NCI-H524 treated with DMSO at 0.1 percent for 48 hours (cell line): Measurements from ENCODE around the gene COX17.
A peak's percentile ranks its signal among the peaks of the same experiment; 100 is the strongest.
"Not testable (repeated sequence)": the region's sequence is repeated elsewhere in the genome, so short reads cannot be mapped to it uniquely, and the experiment has no call there.

Experiments used
- DNase-seq: peaks from one replicate; lab custom pipeline; 2025; lab: John Stamatoyannopoulos, UW

Gene COX17, protein sequence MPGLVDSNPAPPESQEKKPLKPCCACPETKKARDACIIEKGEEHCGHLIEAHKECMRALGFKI

DNA sequence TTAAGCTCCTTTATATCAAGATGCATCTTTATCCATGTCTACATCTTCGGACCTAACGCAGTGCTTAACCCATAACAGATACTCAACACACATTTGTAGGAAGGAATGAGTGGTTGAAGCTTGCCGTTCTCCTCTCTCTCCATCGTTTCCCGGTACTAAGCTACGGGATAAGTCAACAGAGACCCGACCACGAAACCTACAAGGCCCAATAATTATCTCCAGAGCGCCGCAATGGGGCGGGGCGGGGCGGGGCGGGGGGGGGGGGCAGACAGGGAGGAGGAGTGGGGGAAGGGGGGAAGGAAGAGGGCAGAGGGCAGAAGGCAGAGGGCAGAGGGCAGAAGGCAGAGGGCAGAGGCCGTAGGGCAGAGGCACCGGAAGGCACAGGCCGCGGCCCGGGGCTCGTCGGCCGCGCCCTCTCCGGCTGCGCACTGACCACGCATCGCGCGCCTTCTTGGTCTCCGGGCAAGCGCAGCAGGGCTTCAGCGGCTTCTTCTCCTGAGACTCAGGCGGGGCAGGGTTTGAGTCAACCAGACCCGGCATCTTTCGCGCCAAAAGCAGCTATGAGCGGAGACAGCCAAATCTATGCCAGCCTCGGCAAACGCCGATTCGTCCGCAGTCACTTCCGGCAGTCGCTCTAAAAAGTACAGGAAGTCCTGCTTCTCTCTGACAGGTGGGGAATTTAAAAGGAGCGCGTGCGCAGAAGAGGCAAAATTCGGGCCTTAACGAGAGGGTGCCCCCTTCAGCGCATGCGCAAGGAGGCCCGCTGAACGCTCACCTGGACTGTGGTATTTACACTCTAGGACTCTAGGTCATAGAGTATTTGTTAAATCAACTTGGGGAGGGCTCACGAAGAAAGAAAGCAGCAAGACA lies at the start of gene COX17:
TSS of gene COX17 (minus strand) at position 636 of the 870 bp plus-strand sequence. CDS start at position 540, 96 bp downstream.
- peak; percentile 96 for DNase-seq

DNA sequence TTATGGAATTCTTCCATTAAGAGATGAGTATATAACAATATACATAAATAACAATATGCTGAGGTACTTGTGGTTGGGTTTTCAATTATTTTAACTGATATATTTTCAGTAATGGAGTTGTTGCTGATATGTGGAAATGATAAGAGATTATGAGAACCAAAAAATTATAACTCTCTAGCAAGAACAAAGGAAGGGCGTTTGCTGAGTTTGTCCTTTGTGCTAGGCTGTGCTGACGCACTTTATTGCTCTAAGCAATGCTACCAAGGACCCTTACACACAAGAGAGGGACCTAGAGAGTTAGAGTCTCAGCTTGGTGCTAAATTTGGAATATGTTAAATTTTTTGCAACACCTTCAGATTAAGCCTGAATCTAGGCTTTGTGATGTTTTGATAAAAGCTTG lies 49.7 kb upstream of the COX17 start:
- no peak for DNase-seq

DNA sequence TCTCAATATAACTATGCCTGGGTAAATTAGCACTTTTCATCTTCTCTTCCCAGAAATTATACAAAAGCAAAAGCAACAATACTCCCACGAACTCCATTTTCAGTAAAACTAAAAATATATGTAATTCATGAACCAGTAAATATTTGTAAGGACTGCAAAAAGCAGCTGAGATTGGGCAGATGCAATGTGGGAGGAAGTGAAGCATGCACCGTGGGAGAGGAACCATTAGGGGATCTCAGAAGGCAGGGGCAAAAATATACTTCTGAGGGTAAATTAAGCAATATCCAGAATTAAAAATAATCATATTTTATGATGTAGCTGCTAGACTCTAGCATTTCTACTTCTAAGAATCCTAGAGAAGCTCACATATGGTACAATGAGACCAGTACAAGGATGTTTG lies 45.8 kb upstream of the COX17 start:
- no peak for DNase-seq

DNA sequence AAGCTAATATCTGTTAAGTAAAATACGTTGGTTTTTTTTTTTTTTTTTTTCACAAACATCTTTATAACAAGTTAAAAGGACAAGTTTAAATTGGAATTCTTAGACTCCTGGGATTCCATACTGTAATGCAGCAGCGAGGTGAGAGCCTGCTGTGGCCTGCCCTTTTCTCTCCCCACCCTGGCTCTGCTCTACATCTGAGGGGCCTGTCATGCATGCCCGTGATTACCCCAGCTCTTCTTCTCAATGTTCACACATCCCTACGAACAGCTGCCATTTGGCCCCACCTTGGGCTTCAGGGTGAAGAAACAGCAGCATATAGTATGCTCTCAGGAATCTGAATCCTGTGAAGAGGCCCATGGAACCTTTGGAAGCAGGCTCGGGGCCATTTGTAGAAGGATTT lies 40.3 kb upstream of the COX17 start:
- DNase-seq = no peak

DNA sequence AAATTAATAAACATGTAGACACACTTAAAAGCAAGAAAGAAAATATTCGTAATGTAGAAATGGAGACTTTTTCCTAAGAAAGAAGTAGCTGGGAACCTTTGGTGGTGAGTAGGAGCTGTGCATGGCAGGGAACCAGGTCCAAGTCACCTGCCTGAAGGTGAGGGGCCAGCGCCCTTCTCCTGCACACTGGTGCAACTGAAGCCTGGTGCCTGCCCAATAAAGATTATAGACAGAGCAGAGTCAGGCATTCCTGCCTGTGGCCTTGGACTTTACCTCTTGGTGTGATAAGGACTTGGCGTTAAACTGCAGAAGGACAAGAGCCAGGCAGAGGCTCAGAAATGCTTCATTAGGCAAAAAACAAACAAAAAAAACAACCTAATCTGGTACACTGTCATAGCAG lies 39.8 kb upstream of the COX17 start:
- no peak for DNase-seq

DNA sequence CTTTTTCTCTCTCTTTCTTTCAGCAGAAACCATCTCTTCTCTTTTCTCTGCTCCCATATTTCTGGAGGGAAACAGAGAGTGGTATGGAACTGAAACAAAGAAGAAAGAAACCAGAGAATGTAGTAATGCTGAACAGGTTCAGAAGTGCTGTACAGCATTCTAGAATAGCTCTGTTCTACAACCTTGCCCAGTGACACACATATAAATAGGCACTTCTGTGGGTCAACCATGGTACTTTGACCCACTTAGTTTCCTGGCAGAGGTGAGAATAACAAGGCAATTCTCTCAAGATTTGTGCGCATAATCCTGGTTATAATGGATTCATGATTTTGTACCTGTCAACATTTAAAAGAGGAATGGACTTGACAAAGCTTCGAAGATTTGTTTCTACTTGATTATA lies 37.9 kb upstream of the COX17 start:
- no peak for DNase-seq

DNA sequence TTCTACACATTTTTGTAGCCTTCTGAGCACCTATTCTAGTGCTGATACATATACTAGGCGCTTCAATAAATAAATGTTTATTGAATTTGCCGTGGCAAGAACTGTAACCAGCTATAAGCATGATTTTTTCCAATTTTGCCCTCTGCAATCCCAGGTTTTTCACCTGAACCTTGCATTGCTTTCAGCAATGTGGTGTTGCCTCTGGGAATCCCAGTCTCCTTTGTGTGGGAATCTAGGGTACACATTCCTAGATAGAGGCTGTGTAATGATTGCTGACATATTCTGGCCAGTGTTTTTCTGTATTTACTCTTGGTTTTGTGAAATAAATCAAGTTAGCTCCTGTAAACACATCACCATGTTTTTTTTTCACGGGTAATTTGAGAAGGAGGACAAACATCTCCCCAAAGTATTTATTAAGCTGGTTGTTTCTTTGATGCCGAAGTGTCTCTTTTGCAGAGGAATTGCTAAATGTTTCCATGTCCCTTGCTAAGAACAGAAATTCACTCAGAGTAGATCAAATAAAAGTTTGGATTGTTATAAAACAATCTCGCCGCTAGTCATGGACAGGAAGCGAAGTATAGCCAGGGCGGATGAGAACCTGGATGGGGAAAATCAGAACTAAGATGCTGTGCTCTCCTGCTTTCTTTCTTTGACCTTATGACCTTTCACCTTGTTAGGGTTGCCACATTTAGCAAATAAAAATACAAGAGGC lies 26.8 kb upstream of the COX17 start:
- DNase-seq = no peak

DNA sequence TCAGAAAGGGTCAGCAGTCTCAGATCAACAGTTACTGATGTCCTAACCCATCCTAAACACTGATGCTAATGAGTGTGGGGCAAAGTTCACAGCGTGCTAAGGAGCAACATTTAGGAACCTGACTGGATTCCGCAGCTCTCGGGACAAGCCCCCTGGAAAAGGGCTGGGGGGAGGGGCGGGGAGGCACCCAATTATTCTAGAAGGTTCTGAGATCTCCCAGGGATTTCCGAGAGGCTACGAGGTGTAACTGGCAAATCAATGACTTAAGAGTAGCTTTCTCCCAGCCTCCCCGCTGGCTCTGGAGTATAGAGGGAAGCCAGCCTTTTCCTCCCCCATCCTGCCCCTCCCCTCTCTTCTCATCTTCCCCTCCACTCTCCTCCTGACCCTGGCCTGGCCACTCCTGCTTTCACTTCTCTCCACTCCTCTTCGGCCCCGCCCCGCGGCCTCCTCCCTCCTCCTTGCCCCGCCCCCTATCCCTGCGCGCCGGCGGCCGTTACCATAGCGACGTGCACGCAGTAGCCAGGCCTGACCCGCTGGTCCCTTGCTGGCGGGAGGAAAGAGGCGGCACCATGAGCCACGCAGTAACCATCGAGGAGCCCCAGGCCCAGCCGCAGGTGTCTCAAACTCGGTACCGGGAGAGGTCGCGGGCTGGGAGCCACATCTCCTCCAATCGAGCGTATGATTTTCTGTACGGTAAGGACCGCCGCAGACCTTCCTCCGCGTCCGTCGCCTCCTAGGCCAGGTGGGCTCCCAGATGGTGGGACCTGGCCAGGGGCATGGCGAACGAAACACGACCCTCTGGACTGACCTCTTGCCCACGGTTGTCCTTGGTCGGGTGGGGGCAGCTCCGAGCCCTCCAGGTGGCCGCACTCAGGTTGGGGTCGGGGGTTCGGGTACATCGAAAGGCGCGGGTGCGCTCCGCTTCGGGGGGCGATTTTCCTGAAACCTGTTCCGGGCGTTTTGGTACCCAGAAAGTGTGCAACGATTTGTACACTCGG lies 25.6 kb upstream of the COX17 start, which contains the start of gene CFAP91:
TSS of gene CFAP91 (plus strand) at position 493 of the 998 bp plus-strand sequence. CDS start at position 570, 77 bp downstream.
- peak; percentile 70 for DNase-seq

DNA sequence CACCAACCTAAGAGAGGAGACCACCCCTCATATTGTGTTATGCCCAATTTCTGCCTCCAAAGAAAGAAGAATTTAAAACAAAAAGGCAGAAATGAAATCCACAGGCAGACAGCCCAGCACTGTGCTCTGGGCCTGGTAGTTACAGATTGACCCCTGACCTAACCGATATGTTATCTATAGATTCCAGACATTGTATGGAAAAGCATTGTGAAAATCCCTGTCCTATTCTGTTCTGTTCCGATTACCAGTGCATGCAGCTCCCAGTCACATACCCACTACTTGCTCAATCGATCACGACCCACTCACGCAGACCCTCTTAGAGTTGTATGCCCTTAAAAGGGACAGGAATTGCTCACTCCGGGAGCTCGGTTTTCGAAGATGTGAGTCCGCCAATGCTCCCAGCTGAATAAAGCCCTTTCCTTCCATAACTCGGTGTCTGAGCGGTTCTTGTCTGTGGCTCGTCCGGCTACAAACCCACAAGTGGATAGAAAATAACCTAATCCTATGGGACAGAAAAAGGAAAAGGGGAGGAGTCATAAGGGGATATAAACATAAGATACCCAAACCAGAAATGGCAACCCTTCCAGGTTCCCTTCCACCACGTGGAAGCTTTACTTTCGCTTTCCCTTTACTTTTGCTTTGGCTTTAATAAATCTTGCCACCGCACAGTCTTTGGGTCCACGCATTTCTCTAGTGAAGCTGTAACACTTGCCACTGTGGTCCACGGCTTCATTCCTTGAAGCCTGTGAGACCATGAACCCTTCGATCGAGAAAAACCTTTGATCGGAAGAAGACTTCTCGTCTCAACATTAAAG lies 23.9 kb upstream of the COX17 start:
- no peak for DNase-seq

DNA sequence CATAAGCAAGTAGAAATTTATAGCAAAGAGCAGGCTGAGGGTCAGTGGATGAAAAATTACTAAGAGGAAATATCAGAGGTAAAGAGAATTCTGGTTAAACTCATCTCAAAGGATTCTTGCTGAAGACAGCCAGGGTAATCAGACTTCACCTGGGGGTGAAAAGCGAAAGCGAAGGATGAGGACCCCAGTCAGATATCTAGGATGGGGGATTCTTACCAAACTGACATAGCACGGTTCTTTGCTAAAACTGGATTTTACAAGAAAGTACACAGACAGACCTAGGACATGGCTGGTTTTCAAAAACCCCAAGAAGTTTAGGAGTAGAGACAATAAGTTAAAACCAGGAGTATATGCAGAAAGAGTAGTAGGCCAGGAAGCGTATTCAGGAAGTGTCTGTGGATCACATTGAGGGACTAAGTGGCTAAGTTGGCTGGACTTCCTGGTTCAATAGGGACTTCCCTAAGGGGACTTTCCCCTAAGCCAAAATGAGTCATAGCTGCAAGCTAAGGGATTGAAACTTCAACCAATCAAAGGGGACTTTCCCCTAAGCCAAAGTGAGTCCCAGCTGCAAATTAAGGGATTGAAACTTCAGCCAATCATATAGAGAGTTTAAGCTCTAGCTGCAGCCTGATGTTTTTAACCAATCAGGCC lies 23.2 kb upstream of the COX17 start:
- DNase-seq = no peak

DNA sequence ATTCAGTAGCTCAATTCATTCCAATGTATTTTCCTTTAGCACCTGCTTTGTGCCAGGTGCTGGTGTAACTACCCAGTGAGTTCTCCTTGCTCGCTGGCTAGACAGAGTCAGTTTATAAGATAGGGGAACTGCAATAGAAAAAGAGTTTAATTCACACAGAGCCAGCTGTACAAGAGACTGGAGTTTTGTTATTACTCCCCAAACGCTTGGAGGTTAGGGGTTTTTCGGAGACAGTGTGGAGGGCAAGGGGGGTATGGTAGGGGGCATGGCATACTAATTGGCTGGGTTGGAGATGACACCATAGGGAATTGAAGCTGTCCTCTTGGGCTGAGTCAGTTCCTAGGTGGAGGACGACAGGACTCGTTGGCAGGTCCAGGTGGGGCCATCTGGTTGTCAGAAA lies 20.2 kb upstream of the COX17 start:
- DNase-seq = no peak

DNA sequence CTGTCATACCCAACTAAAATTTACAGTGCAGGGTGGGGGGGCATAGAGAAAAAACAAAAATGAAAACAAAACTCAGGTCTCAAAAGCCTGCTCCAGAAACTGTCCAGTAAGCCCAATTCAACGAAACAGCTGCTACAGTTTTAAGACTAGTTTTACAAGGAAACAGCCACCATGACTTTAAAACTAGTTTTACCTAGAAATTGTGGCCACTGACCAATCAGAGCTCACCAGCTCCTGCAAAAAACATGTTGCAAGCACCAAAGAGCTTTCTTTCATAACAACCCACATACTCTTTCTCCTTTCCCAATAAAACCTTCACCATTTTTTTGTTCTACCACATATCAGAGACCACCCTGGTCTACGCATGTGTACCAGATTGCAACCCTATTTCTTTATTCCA lies 18.3 kb upstream of the COX17 start:
- DNase-seq = no peak

DNA sequence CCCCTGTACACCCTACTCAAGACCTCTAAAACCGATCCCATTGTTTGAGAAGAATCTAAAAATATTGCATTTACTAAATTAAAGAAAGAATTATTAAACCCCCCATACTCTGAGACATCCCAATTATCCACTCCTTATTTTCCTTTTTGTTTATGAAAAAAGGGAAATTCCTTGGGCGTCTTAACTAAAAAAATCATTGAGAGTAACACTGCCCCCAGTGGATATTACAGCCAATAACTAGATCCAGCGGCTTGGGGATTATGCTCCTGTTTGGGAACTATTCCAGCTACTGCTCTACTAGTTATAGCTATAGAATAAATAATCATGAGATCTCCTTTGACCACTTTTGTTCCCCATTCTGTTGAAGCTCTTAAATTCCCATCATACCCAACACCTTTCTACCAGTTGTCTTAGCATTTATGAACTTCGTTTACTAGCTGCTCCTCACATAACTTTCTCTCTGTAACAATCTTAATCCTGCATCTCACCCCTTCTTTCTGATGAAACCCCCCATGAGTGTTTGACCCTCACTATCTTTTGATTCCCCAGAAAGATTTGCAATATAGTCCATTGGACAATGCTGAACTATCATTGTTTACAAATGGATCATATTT lies 12.9 kb upstream of the COX17 start:
- DNase-seq = no peak

DNA sequence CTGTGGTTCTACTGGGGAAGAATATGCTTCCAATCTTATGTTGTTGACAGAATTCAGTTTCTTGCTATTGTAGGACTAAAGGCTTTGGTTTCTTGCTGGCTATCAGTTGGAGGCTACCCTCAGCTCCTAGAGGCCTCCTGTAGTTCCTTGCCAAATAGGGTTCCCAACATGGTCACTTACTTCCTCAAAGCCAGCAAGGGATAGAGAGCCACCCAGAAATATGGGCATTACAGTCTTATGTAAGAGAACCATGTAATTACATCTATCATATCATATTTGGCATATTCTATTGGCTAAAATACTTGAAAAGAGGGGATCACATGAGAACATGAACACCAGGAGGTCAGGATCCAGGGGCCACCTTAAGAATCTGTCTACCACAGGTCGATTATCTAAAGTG lies 6.2 kb upstream of the COX17 start:
- no peak for DNase-seq

DNA sequence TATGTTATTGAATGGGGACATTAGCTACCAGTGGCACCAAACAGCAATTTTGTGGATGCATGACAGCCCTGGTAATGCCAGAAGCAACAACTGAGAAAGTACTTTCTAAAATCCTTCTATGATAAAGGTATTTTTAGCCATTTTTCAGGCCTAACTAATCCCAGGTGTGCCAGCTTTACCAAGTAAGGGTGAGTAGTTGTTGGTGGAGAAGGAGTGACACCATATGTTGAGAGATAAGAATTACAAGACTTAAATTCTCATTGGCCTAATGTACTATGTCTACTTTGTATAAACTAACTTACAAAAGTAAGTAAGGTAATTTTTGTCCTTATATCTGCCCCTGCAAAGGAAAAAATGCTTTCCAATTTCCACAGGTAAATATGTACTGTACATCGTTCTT lies 4.1 kb upstream of the COX17 start:
- DNase-seq = no peak

DNA sequence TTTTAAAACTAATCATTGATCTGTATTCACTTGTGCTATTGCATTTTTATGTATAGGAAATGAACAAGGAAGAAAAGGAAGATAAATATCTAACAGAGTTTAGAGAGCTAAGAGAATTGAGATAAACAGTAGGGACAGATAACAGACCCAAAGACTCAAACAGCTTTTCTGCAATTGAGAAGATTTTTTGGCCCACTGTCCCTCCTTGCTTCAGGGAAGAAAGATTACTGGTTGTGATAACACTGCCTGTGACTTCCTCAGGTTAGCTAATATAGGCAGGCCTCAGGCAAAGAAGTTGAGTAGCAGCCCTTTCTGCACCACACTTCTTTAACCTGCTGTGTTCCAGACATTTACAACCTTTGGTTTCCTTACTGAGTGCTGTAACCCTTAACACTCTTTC lies 2.7 kb upstream of the COX17 start:
- no peak for DNase-seq

DNA sequence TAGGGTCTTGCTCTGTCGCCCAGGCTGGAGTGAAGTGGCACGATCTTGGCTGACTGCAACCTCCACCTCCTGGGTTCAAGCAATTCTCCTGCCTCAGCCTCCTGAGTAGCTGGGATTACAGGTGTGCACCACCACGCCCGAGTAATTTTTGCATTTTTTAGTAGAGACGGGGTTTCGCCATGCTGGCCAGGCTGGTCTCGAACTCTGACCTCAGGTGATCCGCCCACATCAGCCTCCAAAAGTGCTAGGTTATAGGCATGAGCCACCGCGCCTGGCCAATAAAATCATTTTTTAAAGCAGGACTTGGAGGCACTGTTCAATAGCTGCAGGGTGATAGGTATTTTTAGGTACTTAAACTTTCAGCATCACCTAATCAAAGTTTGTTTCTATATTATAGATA lies 1.0 kb upstream of the COX17 start:
- not testable (repeated sequence) for DNase-seq

DNA sequence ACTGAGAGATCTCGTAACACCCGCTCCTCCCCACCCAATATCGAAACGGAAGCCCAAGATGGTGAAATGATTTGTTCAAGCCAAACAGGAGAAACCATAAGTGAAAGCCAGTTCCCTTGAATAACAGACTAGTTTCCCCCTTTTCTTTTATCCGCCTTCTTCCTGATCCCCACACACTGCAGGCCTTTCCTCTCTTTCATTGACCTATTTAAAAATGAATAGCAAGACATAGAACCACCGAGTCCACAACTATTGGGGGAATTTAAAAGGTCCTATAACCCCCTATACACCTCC lies 382 bp upstream of the COX17 start:
- DNase-seq = no peak

DNA sequence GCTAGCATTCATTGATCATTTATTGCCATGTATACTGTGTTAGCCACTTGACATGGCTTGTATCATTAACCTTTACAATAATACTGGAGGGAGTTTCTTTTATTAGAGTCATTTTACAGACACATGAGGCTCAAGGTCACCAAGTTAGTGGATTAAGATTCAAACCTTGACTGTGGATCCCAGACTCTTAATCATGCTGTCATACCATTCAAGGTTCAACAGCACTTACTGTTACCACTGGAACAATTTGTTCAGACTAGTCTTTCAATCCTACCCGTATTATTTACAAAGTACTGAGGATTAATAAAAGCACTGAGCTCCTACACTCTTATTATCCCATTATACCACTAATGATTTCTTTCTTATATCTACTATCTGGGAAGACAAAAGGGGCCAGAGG lies 1.2 kb downstream of the COX17 start:
- no peak for DNase-seq

DNA sequence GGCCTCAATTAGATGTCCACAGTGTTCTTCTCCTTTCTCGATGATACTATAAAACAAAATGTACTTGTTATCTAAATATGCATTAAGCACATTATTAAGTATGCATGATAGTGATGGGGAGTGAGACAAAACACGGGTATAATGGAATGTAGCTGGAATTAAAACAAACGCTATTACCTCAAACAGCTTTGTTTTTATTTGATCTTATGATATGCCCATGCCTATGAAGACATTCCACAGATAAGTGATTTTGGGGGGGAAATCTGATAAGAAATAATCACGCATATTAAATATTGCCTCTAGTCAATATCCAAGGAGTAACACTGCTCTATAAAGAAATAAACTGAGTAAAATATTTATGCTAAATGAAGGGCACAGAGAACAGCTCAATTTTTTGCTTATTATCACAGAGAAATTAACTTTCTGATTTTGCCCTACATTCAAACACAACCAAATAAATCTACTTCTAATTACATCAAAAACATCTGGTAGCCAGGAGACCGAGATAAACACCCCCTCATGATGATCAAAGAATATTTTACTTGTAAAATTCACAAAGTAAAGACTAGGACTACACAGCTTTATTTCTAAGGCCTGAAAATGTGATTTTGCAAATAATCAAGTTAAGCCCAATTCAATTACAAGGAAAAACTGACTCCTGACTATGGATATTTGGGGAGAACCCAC lies 1.9 kb downstream of the COX17 start:
- DNase-seq = no peak
